Measurements from ENCODE around the gene KIF12. TPM values are rescaled to one million over a fixed set of nuclear protein-coding genes. Genes with fewer than 3 reads are reported as not detected.

The KIF12 gene
- total and polyA plus RNA-seq, 2 of the 8 experiments (the other 6 are each of a cell fraction or from before 2014, with no cell fraction given) = 2.9 to 3.9 TPM

GRCh38 chr9:114102484-114102883 lies 3.4 kb upstream of the KIF12 start:
- Histone ChIP-seq H2AFZ (ENCODE audit: low read length) (no peak overlapping the region), H2BK15ac (ENCODE audit: low read length) (no peak overlapping the region), H3K14ac (ENCODE audit: insufficient read length) (no peak overlapping the region), H3K9me3 (ENCODE audit: insufficient read depth in 2 of 2, low read depth in 1 of 2, low read length in 1 of 2) (peaks cover 0 to 2% of the 10 kb centered on the region in 2 experiments; a peak in 1 of 4 replicates), H3K27me3 (replicated peaks in 1 of 4; ENCODE audit: control insufficient read depth in 3 of 4, extremely low read depth in 1 of 4, insufficient read depth in 3 of 4, low read length in 3 of 4) (peaks cover 2 to 24% (median 18%) of the 10 kb centered on the region in 4 experiments), H3K4me1 (replicated peaks in 1 of 4; ENCODE audit: control insufficient read depth in 3 of 4, insufficient read depth in 4 of 4, low read length in 3 of 4) (peaks cover 0 to 15% (median 9%) of the 10 kb centered on the region in 4 experiments; a peak in 6 of 7 replicates), H3K9ac (replicated peaks in 1 of 4; ENCODE audit: extremely low read depth in 1 of 4, low read depth in 3 of 4, low read length in 3 of 4) (no peak overlapping the region), H3K4me3 (ENCODE audit: extremely low read depth in 1 of 4, insufficient read depth in 2 of 4, low read depth in 3 of 4, low read length in 4 of 4) (no peak overlapping the region), H4K8ac (ENCODE audit: extremely low read depth, insufficient read depth, low read length) (no peak overlapping the region), H3K23ac (ENCODE audit: insufficient read length) (no peak overlapping the region), H3K4ac (replicated peaks; ENCODE audit: insufficient read length, low read depth, low read length) (no peak overlapping the region), H4K91ac (replicated peaks; ENCODE audit: insufficient read length, low read length) (no peak overlapping the region), H3K18ac (ENCODE audit: extremely low read depth, low read length) (no peak overlapping the region), H2AK5ac (ENCODE audit: low read depth, low read length) (no peak overlapping the region), H2BK20ac (ENCODE audit: low read length) (no peak overlapping the region), H3K23me2 (ENCODE audit: low read depth, low read length) (peaks cover 5% of the 10 kb centered on the region; the same call in 1 of the 2 replicates), H3K36me3 (ENCODE audit: control insufficient read depth in 2 of 4, insufficient read depth in 4 of 4, low read length in 3 of 4) (no peaks in the 10 kb centered on the region), H3K4me2 (ENCODE audit: insufficient read depth in 1 of 2, low read depth in 2 of 2, low read length in 2 of 2) (no peak overlapping the region), H4K20me1 (replicated peaks in 1 of 2; ENCODE audit: control insufficient read depth in 1 of 2, insufficient read depth in 2 of 2, low read length in 2 of 2) (no peaks in the 10 kb centered on the region), H2BK120ac (replicated peaks; ENCODE audit: low read depth, low read length) (no peak overlapping the region), H3K79me1 (ENCODE audit: low read depth, low read length) (no peaks in the 10 kb centered on the region), H2BK5ac (ENCODE audit: low read depth, low read length) (no peak overlapping the region), H3K79me2 (ENCODE audit: control insufficient read depth in 1 of 2, insufficient read depth in 2 of 2, low read length in 2 of 2) (no peaks in the 10 kb centered on the region), H2BK12ac (ENCODE audit: low read depth, low read length) (no peak overlapping the region), H3K27ac (ENCODE audit: low read depth, low read length) (no peak overlapping the region), H3K56ac (replicated peaks; ENCODE audit: insufficient read length, low read depth, low read length) (no peak overlapping the region), H4K5ac (ENCODE audit: insufficient read length, low read depth, low read length) (no peak overlapping the region)
- DNase-seq (ENCODE audit: low read depth in 1 of 2, low spot score in 2 of 2) (no peak), FAIRE-seq (no peak)
- ChIA-PET POLR2A (ENCODE audit: partially characterized antibody) (no interaction called here), CTCF (ENCODE audit: partially characterized antibody) (interaction anchor here (0.7 to 17.7 kb wide), 6 partner anchors 18 to 188 kb away, joined by 3 to 205 read pairs (median 4); no protein-coding TSS in a partner anchor)
- TF ChIP-seq SP4 (IDR thresholded peaks at IDR 0.05; ENCODE audit: low read length) (no peak), SUZ12 (IDR thresholded peaks at IDR 0.05; ENCODE audit: low read length) (no peak), SAP30 (IDR thresholded peaks at IDR 0.05; ENCODE audit: insufficient read depth, insufficient replicate concordance, low read length) (no peak)

Measured in H1 (cell line).